Ramos (cell line): Measurements from ENCODE around the gene DPP10.

ENCODE experiments used
- in situ Hi-C: fragments of 300-500 bp; cut with MboI; formaldehyde crosslinking; loops from one replicate; pipeline ENCODE4 v1.14.3; 2022; ENCODE audit warnings: low sequenced_read_pairs; ENCODE audit not compliant: unreplicated experiment

The DPP10 gene

DNA sequence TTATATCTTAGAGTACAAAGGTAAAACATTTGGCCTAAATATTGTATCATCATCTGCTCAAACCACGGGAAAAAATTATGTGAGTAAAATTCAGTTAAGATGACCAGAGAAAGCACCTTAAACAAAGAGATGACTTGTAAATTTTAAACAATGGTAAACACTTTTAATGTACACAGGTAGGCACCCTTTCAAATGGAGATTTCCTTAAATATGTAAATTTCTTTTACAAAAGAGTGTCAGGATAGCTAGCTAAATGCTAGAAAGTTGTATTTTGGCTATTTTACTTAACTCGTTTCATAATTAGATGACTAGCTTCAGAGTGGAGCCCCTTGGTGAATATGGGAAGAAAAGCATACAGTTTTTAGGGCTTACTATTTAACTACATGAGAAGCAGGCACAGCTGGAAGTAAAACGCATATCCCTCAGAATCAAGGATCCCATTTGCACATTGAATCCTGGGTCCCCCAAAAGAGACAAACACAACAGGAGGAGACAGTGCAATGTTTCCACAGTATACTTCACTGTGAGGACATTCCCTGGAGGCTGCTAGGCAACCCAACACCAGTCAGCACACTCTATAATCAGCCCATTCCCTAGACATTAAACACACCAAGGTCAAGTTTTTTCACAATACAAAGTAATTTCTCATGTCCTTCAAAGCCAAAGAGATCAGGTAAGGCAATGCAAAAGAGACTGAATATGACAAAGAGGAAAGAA, 1154.4 kb downstream of the DPP10 start:
- in situ Hi-C loops, result no loop called here

DNA sequence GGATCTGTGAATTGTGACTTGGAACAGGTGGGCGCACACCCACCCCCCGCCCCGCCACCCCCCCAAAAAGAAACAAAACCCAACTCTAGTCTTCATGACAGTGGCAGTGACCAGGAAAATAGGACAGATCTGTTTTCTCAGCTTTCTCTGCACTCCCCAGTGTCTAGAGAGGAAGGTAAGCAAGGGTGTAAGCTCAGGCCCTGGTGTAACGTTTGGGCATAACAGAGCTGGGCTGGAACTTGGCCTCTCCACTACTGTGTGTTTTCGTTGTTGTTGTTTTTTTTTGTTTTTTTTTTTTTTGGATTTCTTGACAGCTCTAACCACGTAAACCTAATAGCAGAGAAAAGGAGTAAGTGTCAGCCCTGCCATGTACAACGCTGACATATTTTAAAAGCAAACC, 1160.8 kb downstream of the DPP10 start:
- in situ Hi-C loops, result no loop called here

- in situ Hi-C loops, result no loop called here
Measured at GRCh38 chr2:115606350-115606749, 1163.9 kb downstream of the DPP10 start.

DNA sequence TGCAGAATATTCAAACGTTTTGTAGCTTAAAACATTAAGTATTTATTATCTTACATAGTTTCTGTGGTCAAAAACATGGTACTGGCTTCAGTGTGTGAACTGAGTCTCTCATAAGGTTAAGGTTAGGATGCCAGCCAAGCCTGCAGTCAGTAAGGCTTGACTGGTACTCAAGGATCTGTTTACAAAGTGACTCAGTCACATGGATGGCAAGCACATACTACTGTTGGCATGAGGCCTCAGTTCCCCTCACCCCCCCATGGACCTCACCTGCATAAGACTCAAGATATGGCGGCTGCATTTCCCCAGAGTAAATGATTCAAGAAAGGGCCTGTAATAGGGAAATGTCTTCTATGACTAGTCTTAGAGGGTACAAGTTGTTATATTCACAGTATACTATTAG, 1167.5 kb downstream of the DPP10 start:
- in situ Hi-C loops, result no loop called here

- in situ Hi-C loops, result no loop called here
Measured at GRCh38 chr2:115610888-115611287, 1168.4 kb downstream of the DPP10 start.

DNA sequence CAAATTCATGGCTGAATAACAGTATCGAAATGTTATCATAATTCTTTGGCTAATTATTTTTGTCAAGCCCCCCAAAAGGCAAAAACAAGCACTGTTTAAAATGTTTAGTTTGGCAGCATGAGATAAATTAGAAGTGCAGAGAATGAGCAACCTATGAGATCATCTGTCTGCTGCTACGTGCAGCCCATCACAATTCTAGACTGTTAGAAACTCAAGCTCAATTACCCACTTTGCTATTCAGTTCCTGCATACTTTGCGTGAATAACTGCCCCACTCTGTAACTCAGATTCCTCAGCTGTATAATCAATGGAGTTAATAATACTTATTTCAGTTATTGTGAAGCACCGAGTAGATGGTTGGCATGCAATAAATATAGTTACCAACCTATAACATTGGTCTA, 1181.9 kb downstream of the DPP10 start:
- in situ Hi-C loops, result no loop called here

- in situ Hi-C loops, result no loop called here
Measured at GRCh38 chr2:115634578-115634977, 1192.1 kb downstream of the DPP10 start.

DNA sequence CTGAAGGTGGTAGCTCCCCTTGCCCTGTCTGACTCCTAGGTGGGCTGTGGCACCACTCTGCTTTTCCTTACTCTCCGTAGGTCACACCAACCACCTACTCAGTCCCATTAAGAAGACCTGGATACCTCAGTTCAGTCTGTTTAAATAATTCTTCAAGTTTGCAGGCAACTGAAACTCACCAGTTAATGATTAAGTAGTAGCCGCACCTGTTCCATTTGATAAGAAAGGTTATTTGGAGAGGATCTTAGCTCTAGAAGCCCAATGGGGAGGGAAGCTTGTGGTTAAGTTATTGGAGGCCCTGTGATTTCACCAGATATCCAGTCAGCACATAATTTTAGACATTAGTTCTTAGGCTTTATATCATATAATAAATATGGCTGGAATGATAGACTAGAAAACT, 1193.0 kb downstream of the DPP10 start:
- in situ Hi-C loops, result no loop called here

- in situ Hi-C loops, result no loop called here
Measured at GRCh38 chr2:115649731-115650130, 1207.3 kb downstream of the DPP10 start.

DNA sequence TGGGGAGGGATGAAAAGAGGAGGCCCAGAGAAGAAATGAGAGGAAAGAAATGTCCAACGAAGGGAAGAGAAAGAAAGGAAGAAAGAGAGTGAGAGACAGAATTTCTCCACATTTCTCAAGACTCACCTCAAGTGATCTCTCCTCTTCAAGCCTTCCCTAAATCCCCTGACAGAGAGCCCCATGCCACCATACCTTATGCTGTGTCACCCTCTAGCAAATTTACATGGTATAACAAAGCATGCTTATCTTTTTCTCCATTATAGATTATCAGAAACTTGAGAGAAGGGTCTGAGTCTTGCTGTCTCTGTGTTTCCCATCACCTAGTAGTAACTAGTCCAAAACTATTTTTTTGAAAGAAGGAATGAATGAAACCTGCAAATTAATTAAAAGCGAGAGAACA, 1208.4 kb downstream of the DPP10 start:
- in situ Hi-C loops, result no loop called here

GRCh38 chr2:115652652-115653051, 1210.2 kb downstream of the DPP10 start:
- in situ Hi-C loops, result no loop called here

DNA sequence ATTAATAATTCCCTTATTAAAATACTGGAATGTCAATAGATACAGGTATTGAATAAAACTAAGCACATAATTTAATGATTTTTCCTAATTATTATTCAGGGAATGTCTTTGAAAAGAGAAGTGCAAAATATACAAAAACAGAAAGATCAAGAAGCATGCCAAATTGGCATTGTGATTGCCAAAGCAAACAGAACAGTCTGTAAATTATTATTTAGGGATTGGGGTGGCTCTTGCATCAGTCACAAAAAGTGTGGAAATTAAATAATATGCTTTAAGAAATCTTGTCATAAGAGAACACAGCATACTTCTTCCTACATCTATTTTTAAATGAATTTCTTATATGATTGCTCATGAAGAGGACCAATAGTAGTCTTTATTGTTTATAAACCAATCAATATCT, 1211.9 kb downstream of the DPP10 start:
- in situ Hi-C loops, result no loop called here

DNA sequence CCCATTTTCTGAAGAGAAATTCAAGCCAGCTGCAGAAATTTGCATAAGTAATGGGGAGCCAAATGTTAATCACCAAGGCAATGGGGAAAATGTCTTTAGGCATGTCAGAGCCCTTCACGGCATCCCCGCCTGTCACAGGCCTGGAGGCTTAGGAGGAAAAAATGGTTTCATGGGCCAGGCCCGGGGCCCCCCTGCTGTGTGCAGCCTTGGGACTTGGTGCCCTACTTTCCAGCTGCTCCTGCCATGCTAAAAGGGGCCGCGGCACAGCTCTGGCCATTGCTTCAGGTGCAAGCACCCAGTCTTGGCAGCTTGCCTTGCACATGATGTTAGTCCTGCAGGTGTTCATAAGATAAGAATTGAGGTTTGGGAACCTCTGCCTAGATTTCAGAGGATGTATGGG, 1235.7 kb downstream of the DPP10 start:
- in situ Hi-C loops, result no loop called here

- in situ Hi-C loops, result no loop called here
Measured at GRCh38 chr2:115684345-115684744, 1241.9 kb downstream of the DPP10 start.

GRCh38 chr2:115691409-115691808, 1249.0 kb downstream of the DPP10 start:
- in situ Hi-C loops, result no loop called here

DNA sequence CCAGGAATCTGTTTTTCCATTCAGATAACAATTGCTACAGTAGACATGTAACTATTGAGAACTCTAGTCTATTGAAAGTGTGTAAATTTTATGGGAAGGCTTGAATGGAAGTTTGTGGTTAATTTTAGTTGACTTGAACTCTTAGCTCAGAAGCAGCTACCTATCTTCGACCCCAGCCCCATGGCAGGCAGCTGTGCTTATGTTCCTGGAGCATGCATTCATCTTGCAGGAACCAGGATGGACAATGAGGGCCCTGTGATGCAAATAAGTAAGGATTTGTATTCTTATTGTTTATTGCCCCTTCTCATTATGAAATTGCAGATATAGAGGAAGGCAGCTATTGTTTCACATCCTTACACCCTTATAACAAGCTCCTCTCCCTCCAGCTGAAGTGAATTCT, 1252.2 kb downstream of the DPP10 start:
- in situ Hi-C loops, result no loop called here

GRCh38 chr2:115733190-115733775, 1290.8 kb downstream of the DPP10 start:
- in situ Hi-C loops, result no loop called here

- in situ Hi-C loops, result no loop called here
Measured at GRCh38 chr2:115738111-115738510, 1295.7 kb downstream of the DPP10 start.

DNA sequence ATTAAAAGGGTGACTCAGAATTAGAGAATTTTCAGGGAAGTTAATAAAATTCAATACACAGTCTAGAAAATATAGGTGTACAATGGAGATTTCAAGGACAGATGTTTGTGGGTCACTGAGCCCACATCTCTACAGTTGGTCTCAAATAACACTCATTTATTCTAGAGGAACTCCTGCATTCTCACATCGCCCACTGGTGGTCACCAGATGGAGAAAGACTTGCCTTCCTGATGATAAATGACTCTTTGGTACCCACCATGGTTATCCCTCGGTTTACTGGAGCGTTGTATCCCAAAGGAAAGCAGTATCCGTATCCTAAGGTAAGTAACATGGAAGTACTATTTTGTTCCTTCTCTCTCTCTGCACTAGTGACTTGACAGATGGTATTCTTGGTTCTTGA, 1297.1 kb downstream of the DPP10 start:
- in situ Hi-C loops, result no loop called here

DNA sequence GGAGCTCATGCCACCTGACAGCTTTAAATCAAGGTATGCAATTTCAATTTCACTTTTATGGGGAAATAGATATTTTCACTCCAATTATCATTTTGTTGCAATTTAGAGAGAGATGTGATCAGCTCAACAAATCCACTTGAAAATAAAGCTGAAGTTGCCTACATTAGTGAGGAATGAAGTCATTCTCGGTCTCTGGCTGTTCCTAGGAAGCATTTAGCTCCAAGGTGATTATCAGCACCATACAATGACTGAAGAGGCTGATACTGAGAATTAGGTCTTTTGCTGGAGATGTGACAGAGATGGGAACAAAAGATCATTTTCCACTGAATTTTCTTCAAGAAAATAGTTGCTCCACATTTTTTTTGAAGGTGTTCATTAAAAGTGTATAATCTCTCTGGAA, 1303.7 kb downstream of the DPP10 start:
- in situ Hi-C loops, result no loop called here

- in situ Hi-C loops, result no loop called here
Measured at GRCh38 chr2:115757286-115757685, 1314.8 kb downstream of the DPP10 start.

DNA sequence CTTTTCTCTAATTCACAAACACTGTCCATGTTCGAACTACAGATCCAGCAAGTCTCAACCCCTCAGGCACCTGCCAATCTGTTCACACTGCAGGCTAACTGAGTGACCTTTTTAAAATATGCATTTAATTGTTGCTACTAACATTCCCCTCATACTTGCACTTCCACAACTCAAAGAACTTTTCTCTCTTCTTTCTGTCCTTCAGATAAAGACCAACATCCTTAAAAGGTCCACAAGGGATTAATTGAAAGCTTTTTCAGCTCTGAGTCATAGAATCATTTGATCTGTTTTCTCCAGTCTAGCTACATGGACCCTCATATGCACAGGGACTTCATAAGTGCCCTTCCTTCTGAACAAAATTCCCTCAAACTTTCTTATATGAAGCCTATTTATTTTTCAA, 1321.2 kb downstream of the DPP10 start:
- in situ Hi-C loops, result no loop called here
